HG03571 (cell line): ENCODE data around the gene SLC39A3.
"Not testable (repeated sequence)": the region's sequence is repeated elsewhere in the genome, so short reads cannot be mapped to it uniquely, and the experiment has no call there.

Experiments
- ATAC-seq: cut with Tn5 transposase; IDR thresholded peaks from one replicate; pipeline ENCODE4 v1.9.1; 2021; ENCODE audit not compliant: unreplicated experiment

The SLC39A3 gene

GRCh38 chr19:2723747-2724146 is 16.1 kb downstream of the SLC39A3 start:
- ATAC-seq, result no peak

- ATAC-seq, result no peak
These were observed 16.5 kb downstream of the SLC39A3 start for GRCh38 chr19:2723345-2723715.

GRCh38 chr19:2722541-2723344 is 17.1 kb downstream of the SLC39A3 start:
- no peak for ATAC-seq

GRCh38 chr19:2721570-2722540 is 18.0 kb downstream of the SLC39A3 start:
- ATAC-seq, result no peak

GRCh38 chr19:2720777-2721569 is 18.8 kb downstream of the SLC39A3 start, which contains the start of gene DIRAS1:
Gene DIRAS1, minus strand, starts transcription at chr19:2721372. Its CDS starts 3,566 bp downstream, at chr19:2717806.
- ATAC-seq, result no peak

- ATAC-seq, result no peak
These were observed 19.7 kb downstream of the SLC39A3 start for GRCh38 chr19:2719920-2720776.

GRCh38 chr19:2719232-2719735 is 20.5 kb downstream of the SLC39A3 start:
- ATAC-seq, result no peak

- no peak for ATAC-seq
These were observed 21.9 kb downstream of the SLC39A3 start for GRCh38 chr19:2717638-2718541.

GRCh38 chr19:2716722-2717637 is 22.8 kb downstream of the SLC39A3 start:
- no peak for ATAC-seq

- no peak for ATAC-seq
These were observed 23.6 kb downstream of the SLC39A3 start for GRCh38 chr19:2716275-2716650.

GRCh38 chr19:2715470-2716274 is 24.1 kb downstream of the SLC39A3 start:
- no peak for ATAC-seq

- ATAC-seq, result no peak
These were observed 25.1 kb downstream of the SLC39A3 start for GRCh38 chr19:2714531-2715269.

GRCh38 chr19:2714102-2714501 is 25.7 kb downstream of the SLC39A3 start:
- ATAC-seq, result not testable (repeated sequence)

- not testable (repeated sequence) for ATAC-seq
These were observed 26.6 kb downstream of the SLC39A3 start for GRCh38 chr19:2713170-2713569.

- no peak for ATAC-seq
These were observed 28.0 kb downstream of the SLC39A3 start for GRCh38 chr19:2711875-2712205.

- ATAC-seq, result no peak
These were observed 28.5 kb downstream of the SLC39A3 start for GRCh38 chr19:2711172-2711874.
